H1 (cell line): ENCODE data around the gene GEMIN7. TPM values are rescaled to one million over a fixed set of nuclear protein-coding genes. Genes with fewer than 3 reads are reported as not detected.

ENCODE experiments used
- CTCF ChIA-PET: fragments of 300-600 bp; sonication (Branson Sonifier 250); formaldehyde crosslinking; loops from one replicate; lab custom pipeline; 2021; ENCODE audit not compliant: partially characterized antibody; lab: Charles Lee
- POLR2A ChIA-PET: fragments of 300-600 bp; sonication (Branson Sonifier 250); formaldehyde crosslinking; loops from one replicate; lab custom pipeline; 2021; ENCODE audit warnings: inconsistent platforms; ENCODE audit not compliant: partially characterized antibody; lab: Charles Lee
- DNase-seq, 2 experiments: peaks; one replicate each; pipeline versions ENCODE4 v3.0.0 to v3.0.0-alpha.2; 2010 to 2022; ENCODE audit warnings: low spot score in 2 of 2, low read depth in 1 of 2, mixed read lengths in 1 of 2
- FAIRE-seq: peaks from 2 replicates; lab custom pipeline; 2011; peaks lifted over from hg19 to GRCh38; lab: Jason Lieb, UNC
- H2AFZ ChIP-seq: 2 replicates; pipeline ENCODE4 v1.8.1; 2012; ENCODE audit warnings: low read length, inconsistent platforms
- H2AK5ac ChIP-seq: 2 replicates; pipeline ENCODE4 v1.6.1; 2013; ENCODE audit warnings: low read depth, low read length
- H2BK120ac ChIP-seq: replicated peaks from 2 replicates; pipeline ENCODE3; 2013; ENCODE audit warnings: low read depth, low read length, inconsistent platforms
- H2BK12ac ChIP-seq: 2 replicates; pipeline ENCODE4 v1.6.1; 2013; ENCODE audit warnings: low read depth, low read length
- H2BK15ac ChIP-seq: 2 replicates; pipeline ENCODE4 v1.6.1; 2013; ENCODE audit warnings: low read length
- H2BK20ac ChIP-seq: 2 replicates; pipeline ENCODE4 v1.6.1; 2013; ENCODE audit warnings: low read length
- H2BK5ac ChIP-seq: 2 replicates; pipeline ENCODE4 v1.6.1; 2013; ENCODE audit warnings: low read depth, low read length
- H3K14ac ChIP-seq: 2 replicates; pipeline ENCODE4 v1.6.1; 2013; ENCODE audit warnings: inconsistent platforms; ENCODE audit not compliant: insufficient read length
- H3K18ac ChIP-seq: 2 replicates; pipeline ENCODE4 v1.6.1; 2013; ENCODE audit warnings: low read length; ENCODE audit errors: extremely low read depth
- H3K23ac ChIP-seq: 2 replicates; pipeline ENCODE4 v1.6.1; 2013; ENCODE audit warnings: inconsistent platforms; ENCODE audit not compliant: insufficient read length
- H3K23me2 ChIP-seq: 2 replicates; pipeline ENCODE4 v1.6.1; 2013; ENCODE audit warnings: low read depth, low read length
- H3K27ac ChIP-seq: 2 replicates; pipeline ENCODE4 v1.6.1; 2011; ENCODE audit warnings: low read depth, low read length, inconsistent platforms
- H3K27me3 ChIP-seq, 4 experiments: replicated peaks in 1 of 4; 1 replicate in 1 of 4; 2 replicates in 3 of 4; pipeline versions ENCODE4 v1.6.1 to v1.8.1; 2011 to 2013; ENCODE audit warnings: low read length in 3 of 4, mild to moderate bottlenecking in 3 of 4, inconsistent platforms in 2 of 4, mixed read lengths in 2 of 4, moderate library complexity in 1 of 4; ENCODE audit not compliant: control insufficient read depth in 3 of 4, insufficient read depth in 3 of 4; ENCODE audit errors: extremely low read depth in 1 of 4
- H3K36me3 ChIP-seq, 4 experiments: 2 replicates each; pipeline versions ENCODE4 v1.6.1 to v1.8.1; 2011 to 2013; ENCODE audit warnings: mild to moderate bottlenecking in 4 of 4, low read length in 3 of 4, moderate library complexity in 2 of 4, control low read depth in 1 of 4, inconsistent platforms in 1 of 4; ENCODE audit not compliant: insufficient read depth in 4 of 4, control insufficient read depth in 2 of 4
- H3K4ac ChIP-seq: replicated peaks from 2 replicates; pipeline ENCODE3; 2013; ENCODE audit warnings: low read length, low read depth, mixed read lengths, inconsistent platforms; ENCODE audit not compliant: insufficient read length
- H3K4me1 ChIP-seq, 4 experiments: replicated peaks in 1 of 4; 1 replicate in 1 of 4; 2 replicates in 3 of 4; pipeline versions ENCODE4 v1.6.1 to v1.8.1; 2011 to 2013; ENCODE audit warnings: low read length in 3 of 4, inconsistent platforms in 2 of 4, mixed read lengths in 1 of 4; ENCODE audit not compliant: insufficient read depth in 4 of 4, control insufficient read depth in 3 of 4
- H3K4me2 ChIP-seq, 2 experiments: 2 replicates each; pipeline versions ENCODE4 v1.6.1 to v1.8.1; 2011 to 2013; ENCODE audit warnings: low read depth in 2 of 2, low read length in 2 of 2, control low read depth in 1 of 2, inconsistent platforms in 1 of 2, mild to moderate bottlenecking in 1 of 2; ENCODE audit not compliant: insufficient read depth in 1 of 2
- H3K4me3 ChIP-seq, 4 experiments: fragments of 200-600, 300-600 bp in 1 of 4; sonication (generic), shearing (Covaris generic), sonication (Bioruptor Twin) in 1 of 4; 2 replicates each; pipeline versions ENCODE4 v1.5.1 to v1.8.1; 2011 to 2016; ENCODE audit warnings: low read length in 4 of 4, low read depth in 3 of 4, control low read depth in 2 of 4, inconsistent platforms in 2 of 4, mild to moderate bottlenecking in 2 of 4, mixed read lengths in 1 of 4, moderate library complexity in 1 of 4; ENCODE audit not compliant: insufficient read depth in 2 of 4; ENCODE audit errors: extremely low read depth in 1 of 4
- H3K56ac ChIP-seq: replicated peaks from 2 replicates; pipeline ENCODE3; 2013; ENCODE audit warnings: low read depth, mild to moderate bottlenecking, mixed read lengths, low read length, inconsistent platforms; ENCODE audit not compliant: insufficient read length
- H3K79me1 ChIP-seq: 2 replicates; pipeline ENCODE4 v1.6.1; 2013; ENCODE audit warnings: low read depth, low read length, control low read depth
- H3K79me2 ChIP-seq, 2 experiments: 2 replicates each; pipeline versions ENCODE4 v1.6.1 to v1.8.1; 2012 to 2013; ENCODE audit warnings: low read length in 2 of 2, mild to moderate bottlenecking in 2 of 2, inconsistent platforms in 1 of 2; ENCODE audit not compliant: insufficient read depth in 2 of 2, control insufficient read depth in 1 of 2
- H3K9ac ChIP-seq, 4 experiments: replicated peaks in 1 of 4; 1 replicate in 1 of 4; 2 replicates in 3 of 4; pipeline versions ENCODE4 v1.6.1 to v1.8.1; 2011 to 2013; ENCODE audit warnings: low read depth in 3 of 4, low read length in 3 of 4, control low read depth in 2 of 4, mild to moderate bottlenecking in 2 of 4, moderate library complexity in 2 of 4, inconsistent platforms in 1 of 4; ENCODE audit errors: extremely low read depth in 1 of 4
- H3K9me3 ChIP-seq, 2 experiments: 2 replicates each; pipeline versions ENCODE4 v1.6.1 to v1.8.1; 2012 to 2013; ENCODE audit warnings: mild to moderate bottlenecking in 2 of 2, moderate library complexity in 2 of 2, control low read depth in 1 of 2, inconsistent platforms in 1 of 2, low read depth in 1 of 2, low read length in 1 of 2, mixed read lengths in 1 of 2; ENCODE audit not compliant: insufficient read depth in 2 of 2
- H4K20me1 ChIP-seq, 2 experiments: replicated peaks in 1 of 2; 2 replicates each; pipeline versions ENCODE3 to v1.8.1; 2011 to 2013; ENCODE audit warnings: inconsistent platforms in 2 of 2, low read length in 2 of 2, mild to moderate bottlenecking in 1 of 2; ENCODE audit not compliant: insufficient read depth in 2 of 2, control insufficient read depth in 1 of 2
- H4K5ac ChIP-seq: 2 replicates; pipeline ENCODE4 v1.6.1; 2013; ENCODE audit warnings: low read length, low read depth, mixed read lengths, inconsistent platforms; ENCODE audit not compliant: insufficient read length
- H4K8ac ChIP-seq: 2 replicates; pipeline ENCODE4 v1.8.0; 2013; ENCODE audit warnings: mild to moderate bottlenecking, moderate library complexity, low read length, inconsistent platforms; ENCODE audit not compliant: insufficient read depth; ENCODE audit errors: extremely low read depth
- H4K91ac ChIP-seq: replicated peaks from 2 replicates; pipeline ENCODE3; 2013; ENCODE audit warnings: low read length, mixed read lengths, inconsistent platforms; ENCODE audit not compliant: insufficient read length
- ASH2L ChIP-seq: fragments of 200-600, 300-600 bp; sonication (generic); IDR thresholded peaks from one replicate; pipeline ENCODE4 v1.7.1; 2017; ENCODE audit warnings: low read length
- CBX8 ChIP-seq: fragments of 300-800, 300-1000 bp; sonication (generic); IDR thresholded peaks from 2 replicates; pipeline ENCODE4 v1.7.1; 2016; ENCODE audit warnings: low read depth, low read length, borderline replicate concordance
- CEBPB ChIP-seq: IDR thresholded peaks from 2 replicates; pipeline ENCODE4 v1.6.1; 2012; ENCODE audit warnings: low read depth, low read length
- E2F6 ChIP-seq: IDR thresholded peaks from 2 replicates; pipeline ENCODE4 v1.6.1; 2012; ENCODE audit warnings: inconsistent platforms
- HDAC2 ChIP-seq, 2 experiments: fragments of 300-600 bp in 1 of 2; sonication (generic) in 1 of 2; IDR thresholded peaks; 2 replicates each; pipeline ENCODE4 v1.6.1; 2011 to 2012; ENCODE audit warnings: low read depth in 2 of 2, low read length in 2 of 2, mild to moderate bottlenecking in 2 of 2, moderate library complexity in 2 of 2, borderline replicate concordance in 1 of 2, inconsistent platforms in 1 of 2
- KDM1A ChIP-seq: fragments of 200-600, 300-600 bp; sonication (generic); IDR thresholded peaks from 2 replicates; pipeline ENCODE4 v1.7.1; 2016; ENCODE audit warnings: mild to moderate bottlenecking, low read length, borderline replicate concordance
- RNF2 ChIP-seq: fragments of 200-900, 300-1000 bp; sonication (generic); IDR thresholded peaks from 2 replicates; pipeline ENCODE4 v1.7.1; 2016; ENCODE audit warnings: borderline replicate concordance, low read depth, mild to moderate bottlenecking, antibody characterized with exemption, low read length; ENCODE audit not compliant: poor library complexity, severe bottlenecking; ENCODE audit errors: missing control alignments
- RXRA ChIP-seq: IDR thresholded peaks from 2 replicates; pipeline ENCODE4 v1.6.1; 2011; ENCODE audit warnings: low read depth, mild to moderate bottlenecking, low read length, moderate library complexity; ENCODE audit not compliant: insufficient read depth
- SIRT6 ChIP-seq: IDR thresholded peaks from one replicate; pipeline ENCODE4 v1.7.1; 2012; ENCODE audit warnings: low read length, inconsistent platforms
- SP1 ChIP-seq: IDR thresholded peaks from 2 replicates; pipeline ENCODE4 v1.6.1; 2011; ENCODE audit warnings: low read depth, low read length
- SUZ12 ChIP-seq: fragments of 200-600 bp; sonication (generic); IDR thresholded peaks from 2 replicates; pipeline ENCODE4 v1.6.1; 2012; ENCODE audit warnings: mild to moderate bottlenecking, inconsistent platforms, low read length, moderate library complexity, mixed read lengths
- TCF12 ChIP-seq: IDR thresholded peaks from 2 replicates; pipeline ENCODE4 v1.6.1; 2011; ENCODE audit warnings: low read depth, mild to moderate bottlenecking, low read length
- WGBS, 2 experiments: shearing (Covaris generic) in 1 of 2; methylation state at CpG; one replicate each; pipeline versions ENCODE4 v1.1.6 to v1.1.7; 2013 to 2015; ENCODE audit warnings: low lambda C conversion rate in 2 of 2, mixed read lengths in 2 of 2, inconsistent platforms in 1 of 2, low coverage in 1 of 2, missing lambda C conversion rate in 1 of 2; ENCODE audit not compliant: insufficient replicate concordance in 2 of 2, insufficient coverage in 1 of 2, insufficient read length in 1 of 2; ENCODE audit errors: extremely low coverage in 1 of 2, missing lambda C conversion rate in 1 of 2; 5-methylcytosine and 5-hydroxymethylcytosine counted together
- polyA plus RNA-seq, 7 experiments: library from polyadenylated mRNA; depleted of rRNA in 3 of 7; stranded (reverse) in 5 of 7; unstranded in 2 of 7; fragments of >200 nt in 5 of 7; fragments of 200-250 nt in 2 of 7; gene quantifications; 1 replicate in 5 of 7; 2 replicates in 1 of 7; 4 replicates in 1 of 7; pipeline versions ENCODE4 v1.2.1 to v1.2.3, GENCODE V29; 2011 to 2013; ENCODE audit warnings: missing spikeins in 2 of 7, mixed read lengths in 2 of 7
- total RNA-seq: library from RNA; stranded (reverse); fragmentation: NEBNext Ultra II Directional; extraction: Animal tissue kit (Norgen Biotek cat#: 25700); gene quantifications from 2 replicates; pipeline ENCODE4 v1.2.1, GENCODE V29; 2021
- TF ChIP-seq, protein P1 (sequence below): IDR thresholded peaks from 2 replicates; pipeline ENCODE4 v1.6.1; 2012; ENCODE audit warnings: inconsistent platforms

Gene GEMIN7
- total and polyA plus RNA-seq, 2 of the 8 experiments (the other 6 are each of a cell fraction or from before 2014, with no cell fraction given): 48.0 to 91.6 TPM

DNA sequence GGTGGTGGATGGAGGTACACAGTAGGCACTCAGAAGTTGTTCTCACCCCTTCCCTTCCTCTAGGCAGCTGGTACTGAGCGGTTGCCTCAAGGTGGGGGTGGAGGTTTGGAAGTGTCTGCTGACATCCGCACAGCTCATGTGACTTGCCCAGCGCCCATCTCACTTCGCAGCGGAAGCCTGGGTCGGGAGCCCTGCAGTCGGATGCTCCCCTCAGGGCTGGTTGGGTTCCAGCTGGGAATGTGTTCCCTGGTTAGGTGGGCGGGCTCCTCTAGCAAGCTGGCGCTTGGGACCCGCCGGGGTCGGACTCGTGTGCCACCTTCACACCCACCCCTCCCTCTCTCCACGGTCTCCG lies 24.1 kb downstream of the GEMIN7 start:
- Histone ChIP-seq H3K4me1 (peaks cover 0 to 28% (median 11%) of the 10 kb centered on the region in 4 experiments; a peak in 6 of 7 replicates), H2AK5ac (no peak overlapping the region), H2BK15ac (no peak overlapping the region), H2BK12ac (no peak overlapping the region), H2BK5ac (no peak overlapping the region; the same call in 1 of the 2 replicates), H2AFZ (no peak overlapping the region), H3K4me2 (peak overlapping the region in 1 of 2 experiments; percentile 8; a peak in 1 of 4 replicates), H3K9ac (peak overlapping the region in 2 of 4 experiments; percentile 13 to 24; a peak in 2 of 7 replicates), H3K4me3 (no peak overlapping the region), H4K20me1 (peaks cover 60 to 63% of the 10 kb centered on the region in 2 experiments), H4K91ac (no peak overlapping the region), H2BK120ac (no peak overlapping the region), H3K27me3 (no peaks in the 10 kb centered on the region), H3K23me2 (no peaks in the 10 kb centered on the region), H3K4ac (no peak overlapping the region), H4K5ac (no peak overlapping the region), H3K79me2 (peaks cover 8 to 90% of the 10 kb centered on the region in 2 experiments), H3K23ac (no peak overlapping the region), H3K27ac (no peak overlapping the region), H3K79me1 (peaks cover 62% of the 10 kb centered on the region), H3K18ac (no peak overlapping the region), H3K9me3 (no peaks in the 10 kb centered on the region), H3K14ac (no peak overlapping the region), H3K56ac (no peak overlapping the region), H4K8ac (no peak overlapping the region)
- POLR2A ChIA-PET: interaction anchor here (0.7 to 8.4 kb wide), 9 partner anchors 9 to 47 kb away, joined by 3 to 70 read pairs (median 3); partner anchors contain the start of genes GEMIN7 and PPP1R37
- 90% methylated on average over 15 of the region's 15 CpGs; no CpG with 5 or more reads in 1 of the 2 experiments for WGBS, 2 experiments
- DNase-seq: no peak
- no peak for FAIRE-seq
- TF ChIP-seq CEBPB (no peak), ASH2L (no peak), E2F6 (no peak), RXRA (no peak), CBX8 (no peak), SP1 (no peak), TCF12 (no peak), HDAC2 (IDR thresholded peaks at IDR 0.05; ENCODE audit: borderline replicate concordance in 1 of 2, low read depth in 2 of 2, low read length in 2 of 2) (no peak), RNF2 (no peak), SIRT6 (no peak), KDM1A (no peak), SUZ12 (no peak)
- TF ChIP-seq, protein P1, sequence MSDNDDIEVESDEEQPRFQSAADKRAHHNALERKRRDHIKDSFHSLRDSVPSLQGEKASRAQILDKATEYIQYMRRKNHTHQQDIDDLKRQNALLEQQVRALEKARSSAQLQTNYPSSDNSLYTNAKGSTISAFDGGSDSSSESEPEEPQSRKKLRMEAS: no peak
- TF ChIP-seq, all 59 proteins: peak for 0
- Histone ChIP-seq H2BK20ac (no peak overlapping the region), H3K36me3 (no peaks in the 10 kb centered on the region; a peak in 2 of 8 replicates)
- CTCF ChIA-PET: interaction anchor here (1.1 to 8.3 kb wide), 9 partner anchors 8 to 147 kb away, joined by 3 to 57 read pairs (median 4); partner anchors contain the start of gene PPP1R37
